ENCODE results near the gene POU3F1.
"Not testable (repeated sequence)": the region's sequence is repeated elsewhere in the genome, so short reads cannot be mapped to it uniquely, and the experiment has no call there.

Gene POU3F1

GRCh38 chr1:38045401-38046332, 926 bp downstream of the POU3F1 start:
- FAIRE-seq = no peak

GRCh38 chr1:38044221-38045215, 2.1 kb downstream of the POU3F1 start:
- no peak for FAIRE-seq

- no peak for FAIRE-seq
These were observed 3.4 kb downstream of the POU3F1 start for GRCh38 chr1:38043036-38043747.

- FAIRE-seq = no peak
These were observed 4.4 kb downstream of the POU3F1 start for GRCh38 chr1:38041936-38042834.

- no peak for FAIRE-seq
These were observed 7.1 kb downstream of the POU3F1 start for GRCh38 chr1:38039331-38040088.

- FAIRE-seq = no peak
These were observed 7.7 kb downstream of the POU3F1 start for GRCh38 chr1:38038861-38039260.

GRCh38 chr1:38037221-38037939, 9.2 kb downstream of the POU3F1 start:
- FAIRE-seq = no peak

GRCh38 chr1:38034871-38035270, 11.7 kb downstream of the POU3F1 start:
- no peak for FAIRE-seq

GRCh38 chr1:38032992-38033391, 13.6 kb downstream of the POU3F1 start:
- not testable (repeated sequence) for FAIRE-seq

- no peak for FAIRE-seq
These were observed 15.1 kb downstream of the POU3F1 start for GRCh38 chr1:38031513-38031866.

GRCh38 chr1:38030596-38031512, 15.7 kb downstream of the POU3F1 start:
- no peak for FAIRE-seq

GRCh38 chr1:38029685-38030511, 16.7 kb downstream of the POU3F1 start:
- FAIRE-seq = no peak

- FAIRE-seq = no peak
These were observed 17.4 kb downstream of the POU3F1 start for GRCh38 chr1:38029081-38029681.

GRCh38 chr1:38028671-38029070, 17.9 kb downstream of the POU3F1 start:
- no peak for FAIRE-seq

- no peak for FAIRE-seq
These were observed 18.4 kb downstream of the POU3F1 start for GRCh38 chr1:38028105-38028591.

GRCh38 chr1:38027201-38028104, 19.1 kb downstream of the POU3F1 start:
- FAIRE-seq = no peak
